Smooth muscle cell (in vitro differentiated cells): ENCODE measurements around the gene CDC25B. TPM values are rescaled to one million over a fixed set of nuclear protein-coding genes. Genes with fewer than 3 reads are reported as not detected.
A peak's percentile ranks its signal among the peaks of the same experiment; 100 is the strongest.

Experiments
- DNase-seq: peaks from one replicate; lab custom pipeline; 2025; ENCODE audit not compliant: unreplicated experiment; lab: John Stamatoyannopoulos, UW
- H2AFZ ChIP-seq: fragments of 200-600 bp; sonication (generic); 2 replicates; pipeline ENCODE4 v1.6.0; 2016; ENCODE audit warnings: antibody characterized with exemption, low read depth, mild to moderate bottlenecking
- H3F3A ChIP-seq: fragments of 200-600 bp; sonication (generic); 2 replicates; pipeline ENCODE4 v1.6.0; 2017; ENCODE audit warnings: antibody characterized with exemption, low read depth
- H3K27ac ChIP-seq: fragments of 200-600 bp; sonication (generic); 2 replicates; pipeline ENCODE4 v1.5.1; 2016; ENCODE audit warnings: low read depth, mild to moderate bottlenecking
- H3K27me3 ChIP-seq: fragments of 200-600 bp; sonication (generic); 2 replicates; pipeline ENCODE4 v1.6.1; 2016; ENCODE audit warnings: low read depth, mild to moderate bottlenecking
- H3K36me3 ChIP-seq: fragments of 200-600 bp; sonication (generic); 2 replicates; pipeline ENCODE4 v1.5.1; 2016; ENCODE audit warnings: low read depth
- H3K4me1 ChIP-seq: fragments of 200-600 bp; sonication (generic); 2 replicates; pipeline ENCODE4 v1.5.1; 2016; ENCODE audit warnings: low read depth
- H3K4me2 ChIP-seq: fragments of 200-600 bp; sonication (generic); 2 replicates; pipeline ENCODE4 v1.6.0; 2016; ENCODE audit warnings: mild to moderate bottlenecking
- H3K4me3 ChIP-seq: fragments of 200-600 bp; sonication (generic); 2 replicates; pipeline ENCODE4 v1.5.1; 2016; ENCODE audit warnings: mild to moderate bottlenecking
- H3K79me2 ChIP-seq: fragments of 200-600 bp; sonication (generic); 2 replicates; pipeline ENCODE4 v1.6.0; 2016; ENCODE audit warnings: low read depth, mild to moderate bottlenecking
- H3K9ac ChIP-seq: fragments of 200-600 bp; sonication (generic); 2 replicates; pipeline ENCODE4 v1.6.0; 2016; ENCODE audit warnings: low read depth
- H3K9me3 ChIP-seq: fragments of 200-600 bp; sonication (generic); replicated peaks from 2 replicates; pipeline ENCODE4 v1.5.1; 2016; ENCODE audit warnings: low read depth
- H4K20me1 ChIP-seq: fragments of 200-600 bp; sonication (generic); 2 replicates; pipeline ENCODE4 v1.6.0; 2016; ENCODE audit warnings: low read depth
- CTCF ChIP-seq: fragments of 200-600 bp; sonication (generic); IDR thresholded peaks from 2 replicates; pipeline ENCODE4 v1.5.1; 2017; ENCODE audit warnings: borderline replicate concordance, mild to moderate bottlenecking, antibody characterized with exemption; ENCODE audit not compliant: insufficient read depth, poor library complexity, severe bottlenecking
- WGBS: methylation state at CpG from one replicate; pipeline ENCODE4 v1.1.7; 2016; ENCODE audit warnings: low lambda C conversion rate; 5-methylcytosine and 5-hydroxymethylcytosine counted together
- polyA plus RNA-seq: library from polyadenylated mRNA; unstranded; fragments of >200 nt; fragmentation: Nextera tagmentation; extraction: Ambion mirVana; gene quantifications from 2 replicates; pipeline ENCODE4 v1.2.1, GENCODE V29; 2016
- total RNA-seq: library from RNA; depleted of rRNA; stranded (reverse); fragments of >200 nt; gene quantifications from 2 replicates; pipeline ENCODE4 v1.2.3, GENCODE V29; 2014

Gene CDC25B
- total and polyA plus RNA-seq, 2 experiments from 2014 or later = 14.7 to 14.8 TPM

- Histone ChIP-seq H4K20me1 (no peaks in the 10 kb centered on the region), H3K27ac (no peak overlapping the region), H3K27me3 (no peaks in the 10 kb centered on the region), H3K4me1 (peaks cover 20% of the 10 kb centered on the region), H2AFZ (no peak overlapping the region), H3K4me2 (no peak overlapping the region), H3K9me3 (no peaks in the 10 kb centered on the region), H3F3A (no peaks in the 10 kb centered on the region), H3K79me2 (no peaks in the 10 kb centered on the region), H3K4me3 (no peak overlapping the region), H3K36me3 (no peaks in the 10 kb centered on the region), H3K9ac (no peak overlapping the region)
- no peak for TF ChIP-seq CTCF
- 94% methylated on average over 3 of the region's 3 CpGs for WGBS
- DNase-seq = no peak
Measured at GRCh38 chr20:3764659-3765058, 31.5 kb upstream of the CDC25B start.

GRCh38 chr20:3765171-3765882 is 30.8 kb upstream of the CDC25B start:
- H3K79me2 ChIP-seq = no peaks in the 10 kb centered on the region
- DNase-seq = no peak
- H3K27me3 ChIP-seq = no peaks in the 10 kb centered on the region
- H3F3A ChIP-seq = no peaks in the 10 kb centered on the region
- H3K4me1 ChIP-seq = peaks cover 18% of the 10 kb centered on the region
- no peak overlapping the region for H3K27ac ChIP-seq
- no peak overlapping the region for H3K4me2 ChIP-seq
- WGBS = 79% methylated on average over 3 of the region's 3 CpGs
- no peak overlapping the region for H3K9ac ChIP-seq
- H3K9me3 ChIP-seq = no peaks in the 10 kb centered on the region
- H3K4me3 ChIP-seq = no peak overlapping the region
- H3K36me3 ChIP-seq = no peaks in the 10 kb centered on the region
- H4K20me1 ChIP-seq = no peaks in the 10 kb centered on the region
- TF ChIP-seq CTCF = no peak
- no peak overlapping the region for H2AFZ ChIP-seq

GRCh38 chr20:3766422-3767109 is 29.5 kb upstream of the CDC25B start:
- peak overlapping the region; percentile 83 for H2AFZ ChIP-seq
- 52% methylated on average over 9 of the region's 9 CpGs for WGBS
- DNase-seq = no peak
- H3K27ac ChIP-seq = no peak overlapping the region
- no peaks in the 10 kb centered on the region for H3K36me3 ChIP-seq
- H3K9ac ChIP-seq = peak overlapping the region; percentile 47
- H3F3A ChIP-seq = no peaks in the 10 kb centered on the region
- TF ChIP-seq CTCF = no peak
- H3K4me2 ChIP-seq = peak overlapping the region; percentile 96
- H3K4me3 ChIP-seq = peak overlapping the region; percentile 60
- H3K9me3 ChIP-seq = no peaks in the 10 kb centered on the region
- H4K20me1 ChIP-seq = no peaks in the 10 kb centered on the region
- H3K4me1 ChIP-seq = peaks cover 14% of the 10 kb centered on the region
- H3K79me2 ChIP-seq = no peaks in the 10 kb centered on the region
- no peaks in the 10 kb centered on the region for H3K27me3 ChIP-seq
